ENCODE measurements around the gene DSG2.

- TF ChIP-seq POLR2A (IDR thresholded peaks at IDR 0.05; ENCODE audit: low read depth, low read length) (no peak), TAF1 (IDR thresholded peaks at IDR 0.05; ENCODE audit: low read depth, low read length) (no peak), POLR2AphosphoS5 (IDR thresholded peaks at IDR 0.05; ENCODE audit: low read depth, low read length) (no peak), SPI1 (IDR thresholded peaks at IDR 0.05; ENCODE audit: low read depth, low read length) (no peak), POU2F2 (IDR thresholded peaks at IDR 0.05; ENCODE audit: low read depth, low read length) (no peak), PAX5 (IDR thresholded peaks at IDR 0.05; ENCODE audit: insufficient read depth, low read length, severe bottlenecking) (no peak)
Observed at GRCh38 chr18:31492671-31493070, 5.3 kb upstream of the DSG2 start.

Measured in GM12891 (cell line).